HepG2 (cell line): Measurements from ENCODE around the gene CDK5R1. TPM values are rescaled to one million over a fixed set of nuclear protein-coding genes. Genes with fewer than 3 reads are reported as not detected.

Experiments
- ATAC-seq: fragments of 200-7000 bp; cut with Tn5 transposase; 3 replicates; pipeline ENCODE4 v1.9.1; 2020; ENCODE audit warnings: mild to moderate bottlenecking, moderate library complexity
- BruUV-seq: library from RNA; stranded (reverse); fragments of 400-500 nt; replicated peaks from 2 replicates; lab custom pipeline; 2021; lab: Mats Ljungman, UMichigan
- CTCF ChIA-PET: fragments of 300-600 bp; formaldehyde crosslinking; extraction: SDS; loops from one replicate; lab custom pipeline; 2021; ENCODE audit warnings: low total read pairs, inconsistent platforms, low intra/inter-chr PET ratio; lab: Yijun Ruan, JAX
- POLR2A ChIA-PET: fragments of 350-600 bp; sonication (Branson Sonifier 250); formaldehyde crosslinking; loops from one replicate; lab custom pipeline; 2020; ENCODE audit warnings: antibody characterized with exemption, inconsistent platforms; lab: Yijun Ruan, JAX
- DNase-seq: peaks from one replicate; pipeline ENCODE4 v3.0.0-alpha.2; 2015; ENCODE audit warnings: low spot score
- FAIRE-seq: peaks from 3 replicates; lab custom pipeline; 2011; peaks lifted over from hg19 to GRCh38; lab: Jason Lieb, UNC
- H2AFZ ChIP-seq: one replicate; pipeline ENCODE4 v1.6.1; 2011; ENCODE audit warnings: low read length, inconsistent platforms
- H3K27ac ChIP-seq: fragments of 300-600 bp; 3 replicates; pipeline ENCODE4 v1.8.0; 2011; ENCODE audit warnings: mixed run types, mild to moderate bottlenecking, mixed read lengths, low read length, inconsistent platforms; ENCODE audit not compliant: insufficient read depth; ENCODE audit errors: extremely low read length
- H3K27me3 ChIP-seq, 2 experiments: fragments of 200-600 bp in 1 of 2; 2 replicates in 1 of 2; 3 replicates in 1 of 2; pipeline versions ENCODE4 v1.6.0 to v1.8.0; 2011; ENCODE audit warnings: low read length in 2 of 2, mild to moderate bottlenecking in 2 of 2, moderate library complexity in 2 of 2, inconsistent platforms in 1 of 2; ENCODE audit not compliant: insufficient read depth in 2 of 2, control insufficient read depth in 1 of 2
- H3K36me3 ChIP-seq, 2 experiments: fragments of 200-600 bp in 1 of 2; replicated peaks in 1 of 2; 2 replicates in 1 of 2; 3 replicates in 1 of 2; pipeline versions ENCODE4 v1.5.1 to v1.8.0; 2011; ENCODE audit warnings: low read length in 2 of 2, inconsistent platforms in 1 of 2; ENCODE audit not compliant: insufficient read depth in 2 of 2, control insufficient read depth in 1 of 2
- H3K4me1 ChIP-seq: 2 replicates; pipeline ENCODE4 v1.5.1; 2012; ENCODE audit warnings: low read length, inconsistent platforms; ENCODE audit not compliant: insufficient read depth
- H3K4me2 ChIP-seq: 2 replicates; pipeline ENCODE4 v1.6.0; 2011; ENCODE audit warnings: low read depth, low read length, inconsistent platforms
- H3K4me3 ChIP-seq, 3 experiments: fragments of 200-600 bp in 1 of 3; sonication (generic), shearing (Covaris generic) in 1 of 3; replicated peaks in 1 of 3; 2 replicates each; pipeline ENCODE4 v1.5.1; 2011 to 2016; ENCODE audit warnings: low read length in 3 of 3, inconsistent platforms in 2 of 3, low read depth in 2 of 3, mild to moderate bottlenecking in 2 of 3, control low read depth in 1 of 3, mixed read lengths in 1 of 3; ENCODE audit not compliant: insufficient read depth in 1 of 3
- H3K79me2 ChIP-seq: one replicate; pipeline ENCODE4 v1.6.1; 2011; ENCODE audit warnings: low read length, inconsistent platforms; ENCODE audit not compliant: insufficient read depth
- H3K9ac ChIP-seq: 2 replicates; pipeline ENCODE4 v1.6.0; 2011; ENCODE audit warnings: mild to moderate bottlenecking, low read depth, low read length, inconsistent platforms; ENCODE audit not compliant: insufficient read depth
- H3K9me3 ChIP-seq: 2 replicates; pipeline ENCODE4 v1.5.1; 2012; ENCODE audit warnings: mild to moderate bottlenecking, low read length
- H4K20me1 ChIP-seq: 2 replicates; pipeline ENCODE4 v1.6.0; 2011; ENCODE audit warnings: inconsistent platforms, mild to moderate bottlenecking, low read length, moderate library complexity; ENCODE audit not compliant: insufficient read depth
- BATF2 ChIP-seq: sonication (generic); formaldehyde crosslinking; IDR thresholded peaks from 2 replicates; pipeline ENCODE4 v1.8.0; 2022; ENCODE audit warnings: mild to moderate bottlenecking, missing genetic modification reagents, moderate library complexity
- BRCA1 ChIP-seq: sonication (generic); formaldehyde crosslinking; IDR thresholded peaks from 2 replicates; pipeline ENCODE4 v1.4.0; 2020; ENCODE audit warnings: missing genetic modification reagents
- CBX1 ChIP-seq: IDR thresholded peaks from one replicate; pipeline ENCODE4 v1.6.1; 2016; ENCODE audit warnings: antibody characterized with exemption, low read depth
- MAF1 ChIP-seq: sonication (generic); formaldehyde crosslinking; IDR thresholded peaks from 2 replicates; pipeline ENCODE4 v1.5.0; 2020; ENCODE audit warnings: missing genetic modification reagents, borderline replicate concordance
- MATR3 ChIP-seq: sonication (generic); formaldehyde crosslinking; IDR thresholded peaks from 2 replicates; pipeline ENCODE4 v1.4.0; 2020; ENCODE audit warnings: missing genetic modification reagents
- NFATC3 ChIP-seq: sonication (generic); formaldehyde crosslinking; IDR thresholded peaks from 2 replicates; pipeline ENCODE4 v1.5.1; 2020; ENCODE audit warnings: mild to moderate bottlenecking, missing genetic modification reagents
- NR2F6 ChIP-seq, 2 experiments: IDR thresholded peaks; 2 replicates each; pipeline ENCODE4 v1.6.1; 2016; ENCODE audit warnings: antibody characterized with exemption in 1 of 2, mild to moderate bottlenecking in 1 of 2
- SP5 ChIP-seq: IDR thresholded peaks from 2 replicates; pipeline ENCODE4 v1.6.1; 2016; ENCODE audit warnings: low read depth, borderline replicate concordance
- ZBTB26 ChIP-seq: IDR thresholded peaks from 2 replicates; pipeline ENCODE4 v1.6.1; 2016; ENCODE audit warnings: missing compliant biosample characterization, missing genetic modification reagents, borderline replicate concordance
- ZNF264 ChIP-seq: sonication (generic); formaldehyde crosslinking; IDR thresholded peaks from 2 replicates; pipeline ENCODE4 v1.4.0; 2020; ENCODE audit warnings: missing genetic modification reagents
- ZNF337 ChIP-seq: sonication (generic); formaldehyde crosslinking; IDR thresholded peaks from 2 replicates; pipeline ENCODE4 v1.5.1; 2020; ENCODE audit warnings: missing genetic modification reagents, low read depth, mild to moderate bottlenecking, borderline replicate concordance
- ZNF773 ChIP-seq: sonication (generic); formaldehyde crosslinking; IDR thresholded peaks from 2 replicates; pipeline ENCODE4 v1.4.0; 2020; ENCODE audit warnings: missing genetic modification reagents, borderline replicate concordance
- WGBS: methylation state at CpG from one replicate; pipeline ENCODE4 v1.1.6; 2017; ENCODE audit warnings: low lambda C conversion rate; 5-methylcytosine and 5-hydroxymethylcytosine counted together
- in situ Hi-C: cut with HindIII; loops from 2 replicates; pipeline ENCODE4 v1.10.0; 2017; ENCODE audit warnings: low pct_unique_long_range_greater_than_20kb; ENCODE audit not compliant: extremely low pct_ligation_motif_present
- intact Hi-C: fragments of 100-400 bp; cut with micrococcal nuclease; formaldehyde crosslinking; loops from one replicate; pipeline ENCODE4 v1.10.0; 2022; ENCODE audit not compliant: unreplicated experiment
- polyA plus RNA-seq, 8 experiments: library from polyadenylated mRNA; depleted of rRNA in 3 of 8; stranded (reverse) in 7 of 8; unstranded in 1 of 8; fragments of >200 nt; fragmentation: Illumina TruSeq in 4 of 8; extraction: Trizol in 4 of 8; gene quantifications; 2 replicates each; pipeline versions ENCODE4 v1.2.1 to v1.2.3, GENCODE V29; 2011 to 2016; ENCODE audit warnings: low read depth in 4 of 8, missing spikeins in 1 of 8, mixed read lengths in 1 of 8; ENCODE audit not compliant: insufficient read depth in 1 of 8
- total RNA-seq, 5 experiments: library from RNA; depleted of rRNA; stranded (reverse); fragments of >200 nt; fragmentation: Illumina TruSeq; extraction: Trizol; gene quantifications; 2 replicates each; pipeline ENCODE4 v1.2.3, GENCODE V29; 2016; ENCODE audit warnings: low read depth in 1 of 5
- TF ChIP-seq, protein P1 (sequence below): IDR thresholded peaks from 2 replicates; pipeline ENCODE4 v1.6.1; 2016; ENCODE audit warnings: low read depth, missing genetic modification reagents, missing compliant biosample characterization
- TF ChIP-seq, protein P2 (sequence below): IDR thresholded peaks from 2 replicates; pipeline ENCODE4 v1.6.1; 2016; ENCODE audit warnings: mild to moderate bottlenecking
- TF ChIP-seq, protein P3 (sequence below): sonication (generic); formaldehyde crosslinking; IDR thresholded peaks from 2 replicates; pipeline ENCODE4 v1.5.0; 2020; ENCODE audit warnings: mild to moderate bottlenecking, missing genetic modification reagents

Gene CDK5R1
- total and polyA plus RNA-seq, 2 of the 13 experiments (the other 11 are each of a cell fraction or from before 2014, with no cell fraction given): 1.1 to 3.9 TPM

- no peak for FAIRE-seq
- CTCF ChIA-PET: no interaction called here
- WGBS: 59% methylated on average over 9 of the region's 9 CpGs
These were observed 11.6 kb downstream of the CDK5R1 start for GRCh38 chr17:32498391-32498790.

More at GRCh38 chr17:32498391-32498790, 11.6 kb downstream of the CDK5R1 start:
- Histone ChIP-seq H3K4me2 (no peak overlapping the region), H3K9ac (no peak overlapping the region), H3K79me2 (no peaks in the 10 kb centered on the region), H2AFZ (no peak overlapping the region), H3K4me1 (peaks cover 25% of the 10 kb centered on the region), H4K20me1 (no peaks in the 10 kb centered on the region), H3K36me3 (no peaks in the 10 kb centered on the region), H3K4me3 (no peak overlapping the region), H3K27ac (no peak overlapping the region), H3K27me3 (no peaks in the 10 kb centered on the region), H3K9me3 (no peaks in the 10 kb centered on the region)
- POLR2A ChIA-PET: no interaction called here
- ATAC-seq (no peak), DNase-seq (no peak)
- intact Hi-C loops (no loop called here), in situ Hi-C loops (no loop called here)
- TF ChIP-seq NR2F6 (IDR thresholded peaks at IDR 0.05) (no peak), NR2F6 (CRISPR knock-in tag; IDR thresholded peaks at IDR 0.05) (no peak), MAF1 (CRISPR knock-in tag) (no peak), CBX1 (no peak), ZNF264 (CRISPR knock-in tag) (no peak), ZNF773 (no peak), SP5 (no peak), BRCA1 (CRISPR knock-in tag) (no peak), NFATC3 (no peak), BATF2 (CRISPR knock-in tag) (no peak), ZBTB26 (CRISPR knock-in tag) (no peak), ZNF337 (CRISPR knock-in tag) (no peak), MATR3 (CRISPR knock-in tag) (no peak)
- TF ChIP-seq, protein P1, sequence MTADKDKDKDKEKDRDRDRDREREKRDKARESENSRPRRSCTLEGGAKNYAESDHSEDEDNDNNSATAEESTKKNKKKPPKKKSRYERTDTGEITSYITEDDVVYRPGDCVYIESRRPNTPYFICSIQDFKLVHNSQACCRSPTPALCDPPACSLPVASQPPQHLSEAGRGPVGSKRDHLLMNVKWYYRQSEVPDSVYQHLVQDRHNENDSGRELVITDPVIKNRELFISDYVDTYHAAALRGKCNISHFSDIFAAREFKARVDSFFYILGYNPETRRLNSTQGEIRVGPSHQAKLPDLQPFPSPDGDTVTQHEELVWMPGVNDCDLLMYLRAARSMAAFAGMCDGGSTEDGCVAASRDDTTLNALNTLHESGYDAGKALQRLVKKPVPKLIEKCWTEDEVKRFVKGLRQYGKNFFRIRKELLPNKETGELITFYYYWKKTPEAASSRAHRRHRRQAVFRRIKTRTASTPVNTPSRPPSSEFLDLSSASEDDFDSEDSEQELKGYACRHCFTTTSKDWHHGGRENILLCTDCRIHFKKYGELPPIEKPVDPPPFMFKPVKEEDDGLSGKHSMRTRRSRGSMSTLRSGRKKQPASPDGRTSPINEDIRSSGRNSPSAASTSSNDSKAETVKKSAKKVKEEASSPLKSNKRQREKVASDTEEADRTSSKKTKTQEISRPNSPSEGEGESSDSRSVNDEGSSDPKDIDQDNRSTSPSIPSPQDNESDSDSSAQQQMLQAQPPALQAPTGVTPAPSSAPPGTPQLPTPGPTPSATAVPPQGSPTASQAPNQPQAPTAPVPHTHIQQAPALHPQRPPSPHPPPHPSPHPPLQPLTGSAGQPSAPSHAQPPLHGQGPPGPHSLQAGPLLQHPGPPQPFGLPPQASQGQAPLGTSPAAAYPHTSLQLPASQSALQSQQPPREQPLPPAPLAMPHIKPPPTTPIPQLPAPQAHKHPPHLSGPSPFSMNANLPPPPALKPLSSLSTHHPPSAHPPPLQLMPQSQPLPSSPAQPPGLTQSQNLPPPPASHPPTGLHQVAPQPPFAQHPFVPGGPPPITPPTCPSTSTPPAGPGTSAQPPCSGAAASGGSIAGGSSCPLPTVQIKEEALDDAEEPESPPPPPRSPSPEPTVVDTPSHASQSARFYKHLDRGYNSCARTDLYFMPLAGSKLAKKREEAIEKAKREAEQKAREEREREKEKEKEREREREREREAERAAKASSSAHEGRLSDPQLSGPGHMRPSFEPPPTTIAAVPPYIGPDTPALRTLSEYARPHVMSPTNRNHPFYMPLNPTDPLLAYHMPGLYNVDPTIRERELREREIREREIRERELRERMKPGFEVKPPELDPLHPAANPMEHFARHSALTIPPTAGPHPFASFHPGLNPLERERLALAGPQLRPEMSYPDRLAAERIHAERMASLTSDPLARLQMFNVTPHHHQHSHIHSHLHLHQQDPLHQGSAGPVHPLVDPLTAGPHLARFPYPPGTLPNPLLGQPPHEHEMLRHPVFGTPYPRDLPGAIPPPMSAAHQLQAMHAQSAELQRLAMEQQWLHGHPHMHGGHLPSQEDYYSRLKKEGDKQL (CRISPR knock-in tag): no peak
- TF ChIP-seq, protein P2, sequence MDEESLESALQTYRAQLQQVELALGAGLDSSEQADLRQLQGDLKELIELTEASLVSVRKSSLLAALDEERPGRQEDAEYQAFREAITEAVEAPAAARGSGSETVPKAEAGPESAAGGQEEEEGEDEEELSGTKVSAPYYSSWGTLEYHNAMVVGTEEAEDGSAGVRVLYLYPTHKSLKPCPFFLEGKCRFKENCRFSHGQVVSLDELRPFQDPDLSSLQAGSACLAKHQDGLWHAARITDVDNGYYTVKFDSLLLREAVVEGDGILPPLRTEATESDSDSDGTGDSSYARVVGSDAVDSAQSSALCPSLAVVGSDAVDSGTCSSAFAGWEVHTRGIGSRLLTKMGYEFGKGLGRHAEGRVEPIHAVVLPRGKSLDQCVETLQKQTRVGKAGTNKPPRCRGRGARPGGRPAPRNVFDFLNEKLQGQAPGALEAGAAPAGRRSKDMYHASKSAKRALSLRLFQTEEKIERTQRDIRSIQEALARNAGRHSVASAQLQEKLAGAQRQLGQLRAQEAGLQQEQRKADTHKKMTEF (CRISPR knock-in tag): no peak
- TF ChIP-seq, protein P3, sequence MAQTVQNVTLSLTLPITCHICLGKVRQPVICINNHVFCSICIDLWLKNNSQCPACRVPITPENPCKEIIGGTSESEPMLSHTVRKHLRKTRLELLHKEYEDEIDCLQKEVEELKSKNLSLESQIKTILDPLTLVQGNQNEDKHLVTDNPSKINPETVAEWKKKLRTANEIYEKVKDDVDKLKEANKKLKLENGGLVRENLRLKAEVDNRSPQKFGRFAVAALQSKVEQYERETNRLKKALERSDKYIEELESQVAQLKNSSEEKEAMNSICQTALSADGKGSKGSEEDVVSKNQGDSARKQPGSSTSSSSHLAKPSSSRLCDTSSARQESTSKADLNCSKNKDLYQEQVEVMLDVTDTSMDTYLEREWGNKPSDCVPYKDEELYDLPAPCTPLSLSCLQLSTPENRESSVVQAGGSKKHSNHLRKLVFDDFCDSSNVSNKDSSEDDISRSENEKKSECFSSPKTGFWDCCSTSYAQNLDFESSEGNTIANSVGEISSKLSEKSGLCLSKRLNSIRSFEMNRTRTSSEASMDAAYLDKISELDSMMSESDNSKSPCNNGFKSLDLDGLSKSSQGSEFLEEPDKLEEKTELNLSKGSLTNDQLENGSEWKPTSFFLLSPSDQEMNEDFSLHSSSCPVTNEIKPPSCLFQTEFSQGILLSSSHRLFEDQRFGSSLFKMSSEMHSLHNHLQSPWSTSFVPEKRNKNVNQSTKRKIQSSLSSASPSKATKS (CRISPR knock-in tag): no peak
- no TSS peak for BruUV-seq
